GM12878 (cell line): ENCODE data around the gene SIK2. TPM values are rescaled to one million over a fixed set of nuclear protein-coding genes. Genes with fewer than 3 reads are reported as not detected.

Experiments used
- ATAC-seq: fragments of 200-7000 bp; cut with Tn5 transposase; 3 replicates; pipeline ENCODE4 v1.9.1; 2020; ENCODE audit warnings: mild to moderate bottlenecking, moderate library complexity
- BruUV-seq: library from RNA; stranded (reverse); fragments of 400-500 nt; replicated peaks from 2 replicates; lab custom pipeline; 2021; lab: Mats Ljungman, UMichigan
- CTCF ChIA-PET: fragments of 300-600 bp; sonication (Branson Sonifier 250); formaldehyde crosslinking; extraction: SDS; loops from one replicate; lab custom pipeline; 2021; ENCODE audit warnings: inconsistent platforms; lab: Yijun Ruan, JAX
- POLR2A ChIA-PET: fragments of 350-600 bp; formaldehyde crosslinking; extraction: SDS; loops from one replicate; lab custom pipeline; 2021; ENCODE audit warnings: inconsistent platforms; lab: Charles Lee
- RAD21 ChIA-PET: fragments of 300-600 bp; sonication (Branson Sonifier 250); formaldehyde crosslinking; loops from one replicate; lab custom pipeline; 2023; ENCODE audit warnings: antibody characterized with exemption; ENCODE audit not compliant: unreplicated experiment; lab: Charles Lee
- SMC1A ChIA-PET: fragments of 300-600 bp; sonication (Branson Sonifier 250); formaldehyde crosslinking; loops from one replicate; lab custom pipeline; 2023; ENCODE audit not compliant: unreplicated experiment, uncharacterized antibody; lab: Charles Lee
- DNase-seq: peaks from one replicate; pipeline ENCODE4 v3.0.0-alpha.2; 2011; ENCODE audit warnings: low read depth, low spot score
- FAIRE-seq: peaks from 3 replicates; lab custom pipeline; 2011; peaks lifted over from hg19 to GRCh38; lab: Jason Lieb, UNC
- H2AFZ ChIP-seq: 2 replicates; pipeline ENCODE4 v1.6.0; 2011; ENCODE audit warnings: low read depth, low read length, control low read depth; ENCODE audit not compliant: control insufficient read depth
- H3K27ac ChIP-seq: 2 replicates; pipeline ENCODE4 v1.5.1; 2011; ENCODE audit warnings: control low read depth; ENCODE audit not compliant: control insufficient read depth, insufficient read depth
- H3K27me3 ChIP-seq, 2 experiments: replicated peaks in 1 of 2; 2 replicates each; pipeline versions ENCODE4 v1.6.0 to v1.6.1; 2011; ENCODE audit warnings: low read length in 1 of 2; ENCODE audit not compliant: control insufficient read depth in 2 of 2, insufficient read depth in 2 of 2
- H3K36me3 ChIP-seq, 2 experiments: 2 replicates each; pipeline ENCODE4 v1.5.1; 2011; ENCODE audit warnings: low read length in 1 of 2; ENCODE audit not compliant: control insufficient read depth in 2 of 2, insufficient read depth in 2 of 2
- H3K4me1 ChIP-seq: 2 replicates; pipeline ENCODE4 v1.6.1; 2011; ENCODE audit warnings: mild to moderate bottlenecking, low read length, moderate library complexity, mixed read lengths; ENCODE audit not compliant: control insufficient read depth, insufficient read depth
- H3K4me2 ChIP-seq: 2 replicates; pipeline ENCODE4 v1.6.0; 2011; ENCODE audit warnings: control low read depth; ENCODE audit not compliant: control insufficient read depth, insufficient read depth
- H3K4me3 ChIP-seq: fragments of 200-600 bp; sonication (generic); 2 replicates; pipeline ENCODE4 v1.5.1; 2016
- H3K79me2 ChIP-seq: 2 replicates; pipeline ENCODE4 v1.6.0; 2011; ENCODE audit warnings: low read length; ENCODE audit not compliant: control insufficient read depth, insufficient read depth
- H3K9ac ChIP-seq: 2 replicates; pipeline ENCODE4 v1.8.0; 2011; ENCODE audit warnings: low read length, control low read depth, mixed read lengths; ENCODE audit not compliant: control insufficient read depth, insufficient read depth
- H3K9me3 ChIP-seq: replicated peaks from 3 replicates; pipeline ENCODE4 v1.5.1; 2011; ENCODE audit warnings: mild to moderate bottlenecking, low read length; ENCODE audit not compliant: control insufficient read depth, insufficient read depth
- H4K20me1 ChIP-seq: 2 replicates; pipeline ENCODE4 v1.6.0; 2011; ENCODE audit not compliant: control insufficient read depth, insufficient read depth
- WGBS: methylation state at CpG from one replicate; pipeline ENCODE4 v1.1.6; 2016; ENCODE audit warnings: low lambda C conversion rate; ENCODE audit not compliant: insufficient replicate concordance, insufficient coverage; ENCODE audit errors: missing lambda C conversion rate; 5-methylcytosine and 5-hydroxymethylcytosine counted together
- in situ Hi-C: fragments of 300-500 bp; cut with MboI; formaldehyde crosslinking; loops from 9 replicates; pipeline ENCODE4 v1.14.3; 2018; ENCODE audit warnings: mixed read lengths
- intact Hi-C: fragments of 100-400 bp; cut with micrococcal nuclease; formaldehyde crosslinking; loops from one replicate; pipeline ENCODE4 v1.14.2; 2022; ENCODE audit not compliant: unreplicated experiment
- polyA plus RNA-seq, 11 experiments: library from polyadenylated mRNA; depleted of rRNA in 4 of 11; unstranded in 6 of 11; stranded (reverse) in 5 of 11; fragments of >200 nt; fragmentation: Nextera tagmentation in 4 of 11; fragmentation: Illumina TruSeq in 1 of 11; extraction: Ambion mirVana in 4 of 11; extraction: Trizol in 1 of 11; gene quantifications; 1 replicate in 1 of 11; 2 replicates in 10 of 11; pipeline versions ENCODE4 v1.2.1 to v1.2.3, GENCODE V29; 2011 to 2016; ENCODE audit warnings: inconsistent platforms in 2 of 11, missing spikeins in 2 of 11, low read depth in 1 of 11
- total RNA-seq, 4 experiments: library from RNA; depleted of rRNA in 3 of 4; stranded (reverse); fragments of >200 nt in 3 of 4; fragmentation: Illumina TruSeq in 1 of 4; extraction: Trizol in 1 of 4; gene quantifications; 2 replicates each; pipeline versions ENCODE4 v1.2.1 to v1.2.3, GENCODE V29; 2013 to 2021
- TF ChIP-seq, protein P1 (sequence below): IDR thresholded peaks from 2 replicates; pipeline ENCODE4 v1.6.1; 2011; ENCODE audit warnings: low read depth, low read length, improper control_type of control experiment, borderline replicate concordance
- TF ChIP-seq, protein P2 (sequence below): fragments of 450-650 bp; IDR thresholded peaks from 2 replicates; pipeline ENCODE4 v1.6.1; 2017; ENCODE audit warnings: low read depth, mild to moderate bottlenecking, moderate library complexity

Gene SIK2
- total and polyA plus RNA-seq, 10 of the 15 experiments (the other 5 are each of a cell fraction or from before 2014, with no cell fraction given): 0.97 to 14.2 (median 4.5) TPM

- ChIA-PET CTCF (interaction anchor here (1.0 to 5.0 kb wide), 8 partner anchors 10 to 284 kb away, joined by 3 to 24 read pairs (median 5); no protein-coding TSS in a partner anchor), SMC1A (interaction anchor here (1.0 to 2.3 kb wide), 6 partner anchors 9 to 282 kb away, joined by 3 to 5 read pairs (median 4); no protein-coding TSS in a partner anchor), POLR2A (no interaction called here), RAD21 (interaction anchor here (0.6 kb wide), 1 partner anchor 281 kb away, joined by 3 read pairs; no protein-coding TSS in a partner anchor)
- in situ Hi-C loops (no loop called here), intact Hi-C loops (loop anchor here (10.0 kb wide), 1 partner anchor 423 kb away; no protein-coding TSS in a partner anchor)
- H2AFZ ChIP-seq: no peak overlapping the region
- TF ChIP-seq, protein P1, sequence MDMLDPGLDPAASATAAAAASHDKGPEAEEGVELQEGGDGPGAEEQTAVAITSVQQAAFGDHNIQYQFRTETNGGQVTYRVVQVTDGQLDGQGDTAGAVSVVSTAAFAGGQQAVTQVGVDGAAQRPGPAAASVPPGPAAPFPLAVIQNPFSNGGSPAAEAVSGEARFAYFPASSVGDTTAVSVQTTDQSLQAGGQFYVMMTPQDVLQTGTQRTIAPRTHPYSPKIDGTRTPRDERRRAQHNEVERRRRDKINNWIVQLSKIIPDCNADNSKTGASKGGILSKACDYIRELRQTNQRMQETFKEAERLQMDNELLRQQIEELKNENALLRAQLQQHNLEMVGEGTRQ: no peak
- TF ChIP-seq, protein P2, sequence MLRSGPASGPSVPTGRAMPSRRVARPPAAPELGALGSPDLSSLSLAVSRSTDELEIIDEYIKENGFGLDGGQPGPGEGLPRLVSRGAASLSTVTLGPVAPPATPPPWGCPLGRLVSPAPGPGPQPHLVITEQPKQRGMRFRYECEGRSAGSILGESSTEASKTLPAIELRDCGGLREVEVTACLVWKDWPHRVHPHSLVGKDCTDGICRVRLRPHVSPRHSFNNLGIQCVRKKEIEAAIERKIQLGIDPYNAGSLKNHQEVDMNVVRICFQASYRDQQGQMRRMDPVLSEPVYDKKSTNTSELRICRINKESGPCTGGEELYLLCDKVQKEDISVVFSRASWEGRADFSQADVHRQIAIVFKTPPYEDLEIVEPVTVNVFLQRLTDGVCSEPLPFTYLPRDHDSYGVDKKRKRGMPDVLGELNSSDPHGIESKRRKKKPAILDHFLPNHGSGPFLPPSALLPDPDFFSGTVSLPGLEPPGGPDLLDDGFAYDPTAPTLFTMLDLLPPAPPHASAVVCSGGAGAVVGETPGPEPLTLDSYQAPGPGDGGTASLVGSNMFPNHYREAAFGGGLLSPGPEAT: no peak
- H4K20me1 ChIP-seq: no peaks in the 10 kb centered on the region
- no peak for ATAC-seq
- H3K9ac ChIP-seq: no peak overlapping the region
- no peaks in the 10 kb centered on the region for H3K79me2 ChIP-seq
- no peaks in the 10 kb centered on the region for H3K36me3 ChIP-seq
- H3K4me3 ChIP-seq: no peak overlapping the region
- FAIRE-seq: no peak
- no peaks in the 10 kb centered on the region for H3K4me1 ChIP-seq
- no peaks in the 10 kb centered on the region for H3K27me3 ChIP-seq
- 53% methylated on average over 3 of the region's 3 CpGs for WGBS
- DNase-seq: no peak
- H3K4me2 ChIP-seq: no peak overlapping the region
- H3K9me3 ChIP-seq: no peaks in the 10 kb centered on the region
- H3K27ac ChIP-seq: no peak overlapping the region
- no TSS peak for BruUV-seq
Observed at GRCh38 chr11:111561791-111562325, 40.4 kb upstream of the SIK2 start.
